ENCODE measurements around the gene ZNF281.
"Not testable (repeated sequence)": the region's sequence is repeated elsewhere in the genome, so short reads cannot be mapped to it uniquely, and the experiment has no call there.

The ZNF281 gene

DNA sequence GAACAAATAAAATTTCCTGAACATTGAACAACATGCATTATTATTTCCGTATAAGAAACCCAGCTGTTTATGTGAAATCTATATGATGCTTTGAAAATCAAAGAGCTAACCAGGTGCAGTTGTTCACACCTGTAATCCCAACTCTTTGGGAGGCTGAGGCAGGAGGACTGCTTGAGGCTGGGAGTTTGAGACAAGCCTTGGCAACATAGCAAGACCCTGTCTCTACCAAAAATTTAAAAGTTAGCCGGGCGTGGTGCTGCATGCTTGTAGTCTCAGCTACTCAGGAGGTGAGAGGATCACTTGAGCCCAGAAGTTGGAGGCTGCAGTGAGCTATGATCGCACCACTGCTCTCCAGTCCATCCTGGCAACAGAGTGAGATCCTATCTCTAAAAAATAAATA lies 4.8 kb upstream of the ZNF281 start:
- DNase-seq (ENCODE audit: extremely low read depth, low read depth), result no peak
- no peak for TF ChIP-seq CTCF (IDR thresholded peaks at IDR 0.05; ENCODE audit: low read depth, low read length)

DNA sequence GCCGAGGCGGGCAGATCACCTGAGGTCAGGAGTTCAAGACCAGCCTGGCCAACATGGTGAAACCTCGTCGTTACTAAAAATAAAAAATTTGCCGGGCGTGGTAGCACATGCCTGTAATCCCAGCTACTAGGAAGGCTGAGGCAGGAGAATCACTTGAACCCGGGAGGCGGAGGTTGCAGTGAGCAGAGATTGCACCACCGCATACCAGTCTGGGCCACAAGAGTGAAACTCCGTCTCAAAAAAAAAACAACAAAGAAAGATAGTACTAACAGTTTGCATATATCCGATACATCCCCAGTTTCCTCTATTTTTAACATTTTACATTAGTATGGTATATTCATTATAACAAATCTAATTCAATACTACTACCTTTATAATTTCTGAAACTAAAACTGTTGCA lies 3.9 kb upstream of the ZNF281 start:
- DNase-seq (ENCODE audit: extremely low read depth, low read depth), result not testable (repeated sequence)

DNA sequence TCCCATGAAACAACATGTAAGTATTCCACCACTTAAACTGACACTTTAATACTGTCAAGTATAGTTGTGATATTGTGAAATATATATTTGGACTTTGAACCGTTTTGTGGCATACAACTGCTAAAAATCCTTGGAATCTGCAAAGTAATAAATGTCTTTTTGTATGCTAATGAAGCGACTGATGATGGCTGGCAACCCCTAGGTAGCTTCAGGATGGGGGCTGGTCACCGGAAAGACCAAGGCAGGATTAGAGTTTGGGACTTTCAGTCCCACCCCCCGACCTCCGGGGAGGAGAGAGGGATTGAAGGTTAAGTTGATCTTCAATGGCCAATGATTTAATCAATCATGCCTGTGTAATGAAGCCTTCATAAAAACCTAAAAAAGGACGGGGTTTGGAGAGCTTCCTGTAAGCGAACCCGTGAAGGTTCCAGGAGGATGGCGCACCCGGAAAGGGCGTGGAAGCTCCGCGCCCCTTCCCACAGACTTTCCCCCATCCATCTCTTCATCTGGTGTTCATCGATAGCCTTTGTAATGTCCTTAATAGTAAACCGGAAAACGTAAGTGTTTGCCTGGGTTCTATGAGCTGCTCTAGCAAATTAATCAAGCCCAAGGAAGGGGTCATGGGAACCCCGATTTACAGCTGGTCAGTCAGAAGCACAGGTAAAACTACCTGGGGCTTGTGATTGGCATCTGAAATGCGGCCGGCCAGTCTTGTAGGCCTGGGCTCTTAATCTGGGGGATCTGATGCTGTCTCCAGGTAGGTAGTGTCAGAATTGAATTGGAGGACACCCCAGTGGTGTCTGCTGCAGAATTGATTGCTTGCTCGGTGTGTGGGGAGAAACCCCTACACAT lies 1.8 kb upstream of the ZNF281 start:
- no peak for DNase-seq (ENCODE audit: extremely low read depth, low read depth)
- TF ChIP-seq CTCF (IDR thresholded peaks at IDR 0.05; ENCODE audit: low read depth, low read length), result no peak

DNA sequence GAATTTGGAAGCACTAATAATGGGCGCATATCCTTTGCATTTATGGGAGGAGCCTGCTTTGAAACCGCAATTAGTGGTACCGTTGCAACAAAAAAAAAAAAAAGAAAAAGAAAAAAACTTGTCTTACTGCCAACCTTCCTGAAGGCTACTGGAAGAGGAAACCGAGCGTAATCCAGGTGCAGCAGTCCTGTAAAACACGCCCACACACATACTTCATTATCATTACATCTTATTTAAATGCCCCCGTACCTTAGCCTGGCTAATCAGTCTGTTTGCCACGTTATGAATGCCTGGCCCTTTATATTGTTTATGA lies 686 bp upstream of the ZNF281 start:
- DNase-seq (ENCODE audit: extremely low read depth, low read depth), result no peak
- no peak for TF ChIP-seq CTCF (IDR thresholded peaks at IDR 0.05; ENCODE audit: low read depth, low read length)

- TF ChIP-seq CTCF (IDR thresholded peaks at IDR 0.05; ENCODE audit: low read depth, low read length), result no peak; the same call in 1 of the 2 replicates
- no peak for DNase-seq (ENCODE audit: extremely low read depth, low read depth)
These were observed 554 bp downstream of the ZNF281 start for GRCh38 chr1:200409203-200409760.

GRCh38 chr1:200406161-200406797 lies 3.6 kb downstream of the ZNF281 start:
- no peak for TF ChIP-seq CTCF (IDR thresholded peaks at IDR 0.05; ENCODE audit: low read depth, low read length)
- no peak for DNase-seq (ENCODE audit: extremely low read depth, low read depth)

DNA sequence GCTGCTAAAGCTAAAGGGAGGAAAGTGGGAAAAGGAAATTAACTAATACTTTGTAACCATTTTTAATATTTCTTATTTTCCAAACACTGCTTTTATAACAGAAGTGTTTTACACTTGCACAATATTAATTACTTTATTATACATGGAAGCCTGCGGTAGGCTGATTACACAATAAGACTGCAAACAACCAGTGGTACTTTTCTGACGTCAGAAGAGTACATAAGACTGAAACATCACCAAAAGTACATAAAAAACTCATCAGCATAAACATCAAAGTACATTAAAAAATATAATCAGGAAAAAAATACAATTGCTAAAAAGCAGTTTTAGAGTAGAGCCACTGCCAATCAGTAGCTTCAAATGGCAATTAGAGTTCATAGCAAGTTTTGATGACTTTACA lies 4.6 kb downstream of the ZNF281 start:
- no peak for DNase-seq (ENCODE audit: extremely low read depth, low read depth)
- no peak for TF ChIP-seq CTCF (IDR thresholded peaks at IDR 0.05; ENCODE audit: low read depth, low read length)
